Activated naive CD4-positive, alpha-beta T cell (primary cell): ENCODE measurements around the gene RNF111.
A peak's percentile ranks its signal among the peaks of the same experiment; 100 is the strongest.

Experiments
- DNase-seq, 4 experiments: peaks; one replicate each; lab custom pipeline; 2025; lab: John Stamatoyannopoulos, UW

RNF111 gene

GRCh38 chr15:58987491-58988005 is at the start of gene RNF111:
TSS of gene RNF111 (plus strand) at chr15:58987663. CDS start at chr15:59030823, 43,160 bp downstream.
- peak; percentile 63 to 81 (median 72) for DNase-seq

GRCh38 chr15:58947179-58947578 is 40.3 kb upstream of the RNF111 start:
- DNase-seq, result no peak

- DNase-seq, result no peak
These were observed 36.0 kb upstream of the RNF111 start for GRCh38 chr15:58951388-58952007.

GRCh38 chr15:58952751-58953150 is 34.7 kb upstream of the RNF111 start:
- no peak for DNase-seq

GRCh38 chr15:58957101-58957973 is 30.1 kb upstream of the RNF111 start:
- peak in 2 of 4 experiments; percentile 11 to 14 for DNase-seq

- DNase-seq, result no peak
These were observed 28.7 kb upstream of the RNF111 start for GRCh38 chr15:58958811-58959210.

- no peak for DNase-seq
These were observed 25.3 kb upstream of the RNF111 start for GRCh38 chr15:58962136-58962535.

- no peak for DNase-seq
These were observed 24.5 kb upstream of the RNF111 start for GRCh38 chr15:58962662-58963565.

- DNase-seq, result no peak
These were observed 20.8 kb upstream of the RNF111 start for GRCh38 chr15:58966698-58967097.

GRCh38 chr15:58967479-58967878 is 20.0 kb upstream of the RNF111 start:
- DNase-seq, result no peak

GRCh38 chr15:58977887-58978286 is 9.6 kb upstream of the RNF111 start:
- DNase-seq, result no peak

- DNase-seq, result no peak
These were observed 7.0 kb upstream of the RNF111 start for GRCh38 chr15:58980351-58980939.

- no peak for DNase-seq
These were observed 5.5 kb upstream of the RNF111 start for GRCh38 chr15:58981808-58982475.

- no peak for DNase-seq
These were observed 4.2 kb upstream of the RNF111 start for GRCh38 chr15:58983261-58983660.

- DNase-seq, result no peak
These were observed 2.0 kb upstream of the RNF111 start for GRCh38 chr15:58985443-58985842.

GRCh38 chr15:58987036-58987435 is 427 bp upstream of the RNF111 start:
- no peak for DNase-seq

GRCh38 chr15:58988006-58988785 is 733 bp downstream of the RNF111 start:
- peak; percentile 29 to 49 (median 37) for DNase-seq

- no peak for DNase-seq
These were observed 4.7 kb downstream of the RNF111 start for GRCh38 chr15:58992181-58992580.

GRCh38 chr15:58994906-58995453 is 7.5 kb downstream of the RNF111 start:
- DNase-seq, result no peak

GRCh38 chr15:58999694-59000093 is 12.2 kb downstream of the RNF111 start:
- DNase-seq, result no peak
